HUES48 (cell line): ENCODE data around the gene BTBD19.
"Not testable (repeated sequence)": the region's sequence is repeated elsewhere in the genome, so short reads cannot be mapped to it uniquely, and the experiment has no call there.

ENCODE experiments used
- H3K27ac ChIP-seq: one replicate; pipeline ENCODE4 v1.7.0; 2013; ENCODE audit warnings: low read depth, low read length, inconsistent platforms
- H3K27me3 ChIP-seq: 2 replicates; pipeline ENCODE4 v1.6.1; 2013; ENCODE audit warnings: mild to moderate bottlenecking, low read length; ENCODE audit not compliant: control insufficient read depth, insufficient read depth
- H3K36me3 ChIP-seq: 2 replicates; pipeline ENCODE4 v1.6.1; 2013; ENCODE audit warnings: low read length; ENCODE audit not compliant: control insufficient read depth, insufficient read depth
- H3K4me1 ChIP-seq: 2 replicates; pipeline ENCODE4 v1.6.1; 2013; ENCODE audit warnings: mild to moderate bottlenecking, low read length; ENCODE audit not compliant: control insufficient read depth, insufficient read depth
- H3K4me3 ChIP-seq: 2 replicates; pipeline ENCODE4 v1.5.1; 2013; ENCODE audit warnings: mild to moderate bottlenecking, low read depth, low read length
- H3K9ac ChIP-seq: 2 replicates; pipeline ENCODE4 v1.6.1; 2013; ENCODE audit warnings: mild to moderate bottlenecking, low read depth, low read length, moderate library complexity
- H3K9me3 ChIP-seq: 2 replicates; pipeline ENCODE4 v1.6.1; 2013; ENCODE audit warnings: low read length; ENCODE audit not compliant: control insufficient read depth, insufficient read depth

BTBD19 gene

GRCh38 chr1:44808063-44808937 is at the start of gene BTBD19:
BTBD19 (plus strand) TSS chr1:44808523; CDS start chr1:44808821, 298 bp downstream.
- Histone ChIP-seq H3K36me3 (peaks cover 25% of the 10 kb centered on the region), H3K9ac (peak within 1 kb of the TSS; percentile 67), H3K4me1 (peaks cover 38% of the 10 kb centered on the region), H3K27me3 (0 out of 2 replicates have a peak, but pooled peaks cover 4% of the 10 kb centered on the region), H3K4me3 (peak within 1 kb of the TSS; percentile 23; the same call in 1 of the 2 replicates), H3K27ac (peak within 1 kb of the TSS; percentile 98), H3K9me3 (no peaks in the 10 kb centered on the region)

GRCh38 chr1:44759077-44759476 is 49.2 kb upstream of the BTBD19 start:
- peaks cover 97% of the 10 kb centered on the region for H3K36me3 ChIP-seq
- H3K9ac ChIP-seq = no peak overlapping the region
- no peaks in the 10 kb centered on the region for H3K4me1 ChIP-seq
- no peak overlapping the region for H3K27ac ChIP-seq
- no peaks in the 10 kb centered on the region for H3K9me3 ChIP-seq
- H3K27me3 ChIP-seq = no peaks in the 10 kb centered on the region
- H3K4me3 ChIP-seq = no peak overlapping the region

GRCh38 chr1:44760876-44761275 is 47.4 kb upstream of the BTBD19 start:
- H3K9me3 ChIP-seq = no peaks in the 10 kb centered on the region
- H3K4me1 ChIP-seq = no peaks in the 10 kb centered on the region
- H3K36me3 ChIP-seq = peaks cover 98% of the 10 kb centered on the region
- H3K9ac ChIP-seq = no peak overlapping the region
- H3K27ac ChIP-seq = no peak overlapping the region
- no peak overlapping the region for H3K4me3 ChIP-seq
- H3K27me3 ChIP-seq = no peaks in the 10 kb centered on the region

- H3K27me3 ChIP-seq, H3K9ac ChIP-seq, H3K27ac ChIP-seq, H3K9me3 ChIP-seq, H3K4me1 ChIP-seq, H3K4me3 ChIP-seq: not testable (repeated sequence)
- H3K36me3 ChIP-seq = peaks cover 64% of the 10 kb centered on the region
These were observed 41.9 kb upstream of the BTBD19 start for GRCh38 chr1:44766421-44766820.

GRCh38 chr1:44775078-44775929 is 33.0 kb upstream of the BTBD19 start, which contains the start of gene RPS8:
RPS8 (plus strand) TSS chr1:44775540; CDS start chr1:44775597, 57 bp downstream.
- peaks cover 42% of the 10 kb centered on the region for H3K36me3 ChIP-seq
- H3K9ac ChIP-seq = peak within 1 kb of the TSS; percentile 99
- peak within 1 kb of the TSS; percentile 97 for H3K4me3 ChIP-seq
- H3K4me1 ChIP-seq = no peaks in the 10 kb centered on the region
- H3K9me3 ChIP-seq = no peaks in the 10 kb centered on the region
- peak within 1 kb of the TSS; percentile 95 for H3K27ac ChIP-seq
- H3K27me3 ChIP-seq = no peaks in the 10 kb centered on the region

- peaks cover 45% of the 10 kb centered on the region for H3K36me3 ChIP-seq
- H3K4me3 ChIP-seq = peak overlapping the region; percentile 97
These were observed 32.2 kb upstream of the BTBD19 start for GRCh38 chr1:44775930-44776729.

GRCh38 chr1:44776730-44777068 is 31.6 kb upstream of the BTBD19 start:
- no peaks in the 10 kb centered on the region for H3K27me3 ChIP-seq
- H3K27ac ChIP-seq = peak overlapping the region; percentile 95
- H3K36me3 ChIP-seq = peaks cover 47% of the 10 kb centered on the region

More at GRCh38 chr1:44775930-44776729, 32.2 kb upstream of the BTBD19 start:
- Histone ChIP-seq H3K27me3 (no peaks in the 10 kb centered on the region), H3K27ac (peak overlapping the region; percentile 95), H3K4me1 (no peaks in the 10 kb centered on the region), H3K9me3 (no peaks in the 10 kb centered on the region), H3K9ac (peak overlapping the region; percentile 99)

GRCh38 chr1:44777547-44777946 is 30.8 kb upstream of the BTBD19 start:
- peak overlapping the region; percentile 18; the same call in 1 of the 2 replicates for H3K9ac ChIP-seq
- no peaks in the 10 kb centered on the region for H3K27me3 ChIP-seq
- H3K4me1 ChIP-seq = no peaks in the 10 kb centered on the region
- H3K27ac ChIP-seq = peak overlapping the region; percentile 95
- H3K9me3 ChIP-seq = no peaks in the 10 kb centered on the region
- H3K4me3 ChIP-seq = peak overlapping the region; percentile 97
- H3K36me3 ChIP-seq = peaks cover 47% of the 10 kb centered on the region

More at GRCh38 chr1:44776730-44777068, 31.6 kb upstream of the BTBD19 start:
- Histone ChIP-seq H3K9ac (peak overlapping the region; percentile 99), H3K4me1 (no peaks in the 10 kb centered on the region), H3K4me3 (peak overlapping the region; percentile 97), H3K9me3 (no peaks in the 10 kb centered on the region)

- Histone ChIP-seq H3K27ac (peak overlapping the region; percentile 95), H3K9me3 (no peaks in the 10 kb centered on the region), H3K9ac (no peak overlapping the region), H3K4me3 (peak overlapping the region; percentile 97; the same call in 1 of the 2 replicates), H3K4me1 (no peaks in the 10 kb centered on the region), H3K36me3 (peaks cover 47% of the 10 kb centered on the region), H3K27me3 (no peaks in the 10 kb centered on the region)
These were observed 30.2 kb upstream of the BTBD19 start for GRCh38 chr1:44777969-44778635.
